H1 (cell line): Measurements from ENCODE around the gene ZNF423. TPM values are rescaled to one million over a fixed set of nuclear protein-coding genes. Genes with fewer than 3 reads are reported as not detected.

Source experiments
- CEBPB ChIP-seq: IDR thresholded peaks from 2 replicates; pipeline ENCODE4 v1.6.1; 2012; ENCODE audit warnings: low read depth, low read length
- E2F6 ChIP-seq: IDR thresholded peaks from 2 replicates; pipeline ENCODE4 v1.6.1; 2012; ENCODE audit warnings: inconsistent platforms
- EP300 ChIP-seq, 2 experiments: IDR thresholded peaks; 1 replicate in 1 of 2; 2 replicates in 1 of 2; pipeline ENCODE4 v1.6.1; 2011 to 2012; ENCODE audit warnings: low read depth in 2 of 2, low read length in 2 of 2, mild to moderate bottlenecking in 2 of 2, borderline replicate concordance in 1 of 2, inconsistent platforms in 1 of 2, moderate library complexity in 1 of 2
- RFX5 ChIP-seq: IDR thresholded peaks from 2 replicates; pipeline ENCODE4 v1.6.1; 2011; ENCODE audit warnings: low read depth, low read length, improper control_type of control experiment, borderline replicate concordance
- SUZ12 ChIP-seq: fragments of 200-600 bp; sonication (generic); IDR thresholded peaks from 2 replicates; pipeline ENCODE4 v1.6.1; 2012; ENCODE audit warnings: mild to moderate bottlenecking, inconsistent platforms, low read length, moderate library complexity, mixed read lengths
- TEAD4 ChIP-seq: IDR thresholded peaks from 2 replicates; pipeline ENCODE4 v1.6.1; 2012; ENCODE audit warnings: low read depth, low read length, inconsistent platforms, mixed read lengths
- polyA plus RNA-seq, 7 experiments: library from polyadenylated mRNA; depleted of rRNA in 3 of 7; stranded (reverse) in 5 of 7; unstranded in 2 of 7; fragments of >200 nt in 5 of 7; fragments of 200-250 nt in 2 of 7; gene quantifications; 1 replicate in 5 of 7; 2 replicates in 1 of 7; 4 replicates in 1 of 7; pipeline versions ENCODE4 v1.2.1 to v1.2.3, GENCODE V29; 2011 to 2013; ENCODE audit warnings: missing spikeins in 2 of 7, mixed read lengths in 2 of 7
- total RNA-seq: library from RNA; stranded (reverse); fragmentation: NEBNext Ultra II Directional; extraction: Animal tissue kit (Norgen Biotek cat#: 25700); gene quantifications from 2 replicates; pipeline ENCODE4 v1.2.1, GENCODE V29; 2021
- TF ChIP-seq, protein P1 (sequence below): IDR thresholded peaks from 2 replicates; pipeline ENCODE4 v1.6.1; 2011; ENCODE audit warnings: low read depth, mild to moderate bottlenecking, low read length; ENCODE audit not compliant: insufficient read depth
- TF ChIP-seq, protein P2 (sequence below): IDR thresholded peaks from 2 replicates; pipeline ENCODE4 v1.6.1; 2011; ENCODE audit warnings: low read length, improper control_type of control experiment

Gene ZNF423
- total and polyA plus RNA-seq, 2 of the 8 experiments (the other 6 are each of a cell fraction or from before 2014, with no cell fraction given) = 38.2 to 52.3 TPM

DNA sequence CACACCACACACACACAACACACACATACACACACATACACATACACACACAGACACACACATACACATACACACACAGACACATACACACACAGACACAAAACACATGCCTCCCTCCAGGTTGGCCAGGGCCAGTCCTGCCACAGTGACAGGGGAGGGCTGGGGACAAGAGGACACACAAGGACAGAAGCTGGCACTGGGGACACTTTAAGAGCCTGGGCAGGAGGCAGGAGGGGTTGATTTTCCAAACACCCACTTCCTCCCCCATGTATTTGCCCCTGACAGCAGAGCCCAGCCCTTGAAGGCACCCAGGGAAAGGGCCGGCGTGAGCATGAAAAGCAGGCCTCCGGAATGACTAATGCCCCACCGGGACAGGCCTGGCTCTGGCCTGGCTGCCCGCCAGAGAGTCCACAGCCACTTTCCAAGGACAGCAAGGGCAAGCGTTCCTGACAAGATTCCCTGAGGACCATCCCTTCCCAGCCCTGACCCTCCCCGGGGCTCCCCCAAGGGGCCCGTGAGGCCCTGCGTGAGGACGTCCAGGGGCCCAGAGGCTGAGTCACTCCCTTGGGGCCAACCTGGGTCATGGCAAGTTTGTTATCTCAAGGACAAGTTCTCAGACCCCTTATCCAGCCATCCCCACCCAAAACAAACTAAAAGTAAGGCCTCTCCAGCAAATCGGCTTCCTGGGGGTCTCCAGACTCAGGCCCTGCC is 235.6 kb downstream of the ZNF423 start (continued):
- TF ChIP-seq E2F6 (no peak), EP300 (IDR thresholded peaks at IDR 0.05; ENCODE audit: borderline replicate concordance in 1 of 2, low read depth in 2 of 2, low read length in 2 of 2) (no peak), SUZ12 (no peak), RFX5 (no peak), TEAD4 (no peak), CEBPB (no peak)
- TF ChIP-seq, protein P1, sequence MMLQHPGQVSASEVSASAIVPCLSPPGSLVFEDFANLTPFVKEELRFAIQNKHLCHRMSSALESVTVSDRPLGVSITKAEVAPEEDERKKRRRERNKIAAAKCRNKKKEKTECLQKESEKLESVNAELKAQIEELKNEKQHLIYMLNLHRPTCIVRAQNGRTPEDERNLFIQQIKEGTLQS = no peak
- TF ChIP-seq, protein P2, sequence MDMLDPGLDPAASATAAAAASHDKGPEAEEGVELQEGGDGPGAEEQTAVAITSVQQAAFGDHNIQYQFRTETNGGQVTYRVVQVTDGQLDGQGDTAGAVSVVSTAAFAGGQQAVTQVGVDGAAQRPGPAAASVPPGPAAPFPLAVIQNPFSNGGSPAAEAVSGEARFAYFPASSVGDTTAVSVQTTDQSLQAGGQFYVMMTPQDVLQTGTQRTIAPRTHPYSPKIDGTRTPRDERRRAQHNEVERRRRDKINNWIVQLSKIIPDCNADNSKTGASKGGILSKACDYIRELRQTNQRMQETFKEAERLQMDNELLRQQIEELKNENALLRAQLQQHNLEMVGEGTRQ = no peak
